NCI-H2227 (cell line): ENCODE measurements around the gene UMAD1.
"Not testable (repeated sequence)": the region's sequence is repeated elsewhere in the genome, so short reads cannot be mapped to it uniquely, and the experiment has no call there.

Experiments used
- DNase-seq: peaks from one replicate; lab custom pipeline; 2025; ENCODE audit not compliant: unreplicated experiment; lab: John Stamatoyannopoulos, UW

Gene UMAD1

DNA sequence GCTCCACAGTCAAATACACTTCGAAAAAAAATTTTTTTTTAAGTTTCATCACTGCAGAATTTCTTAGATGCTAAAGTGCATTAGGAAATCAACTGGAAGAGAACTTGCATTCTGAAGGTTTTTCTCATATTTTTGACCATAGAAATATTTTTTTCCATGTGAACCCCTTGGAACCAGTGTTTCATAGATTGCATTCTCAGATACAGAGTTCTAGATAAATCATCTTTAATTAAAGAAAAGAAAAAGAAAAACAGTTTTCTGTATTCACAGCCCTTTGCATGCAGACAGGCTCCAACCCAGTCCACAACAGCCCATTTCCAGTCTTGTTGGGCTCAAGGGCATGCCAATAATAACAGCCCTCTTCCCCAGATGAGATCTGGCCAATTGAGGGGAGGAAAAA, 153.4 kb downstream of the UMAD1 start:
- DNase-seq: no peak

DNA sequence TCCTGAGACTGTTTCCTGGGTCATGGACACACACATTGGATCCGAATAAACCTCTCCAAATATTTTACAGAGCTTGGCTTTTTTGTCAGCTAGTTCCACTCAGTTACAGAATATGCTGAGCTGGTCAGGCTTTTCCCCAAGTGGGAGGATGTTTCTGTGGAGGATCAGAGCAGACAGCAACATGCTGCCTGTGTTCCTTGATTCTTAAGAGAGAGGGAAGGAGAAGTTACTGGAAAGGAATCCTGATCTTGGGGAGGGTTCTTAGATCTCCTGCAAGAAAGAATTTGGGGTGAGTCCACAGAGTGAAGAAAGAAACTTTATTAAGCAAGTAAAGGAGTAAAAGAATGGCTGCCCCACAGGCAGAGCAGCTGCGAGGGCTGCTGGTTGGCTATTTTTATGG, 154.7 kb downstream of the UMAD1 start:
- DNase-seq: no peak

DNA sequence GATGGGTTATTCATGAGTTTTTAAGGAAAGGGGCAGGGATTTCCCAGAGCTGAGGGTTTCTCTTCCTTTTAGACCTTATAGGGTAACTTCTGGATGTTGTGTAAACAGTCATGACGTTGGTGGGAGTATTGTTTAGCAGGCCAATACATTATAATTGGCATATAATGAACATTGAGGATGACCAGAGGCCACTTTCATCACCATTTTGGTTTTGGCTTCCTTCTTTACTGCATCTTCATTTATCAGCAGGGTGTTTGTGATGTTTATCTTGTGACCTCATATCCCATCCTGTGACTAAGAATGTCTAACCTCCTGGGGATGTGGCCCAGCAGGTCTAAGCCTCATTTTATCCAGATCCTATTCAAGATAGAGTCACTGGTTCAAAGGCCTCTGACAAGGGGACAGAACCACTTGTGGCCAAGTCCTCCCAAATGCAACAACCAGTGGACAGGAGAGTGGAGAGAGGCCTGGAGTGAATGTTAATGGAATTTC, 155.1 kb downstream of the UMAD1 start:
- no peak for DNase-seq

- DNase-seq: no peak
Measured at GRCh38 chr7:7798510-7798909, 158.0 kb downstream of the UMAD1 start.

- DNase-seq: no peak
Measured at GRCh38 chr7:7799138-7799537, 158.6 kb downstream of the UMAD1 start.

GRCh38 chr7:7802531-7802930, 162.0 kb downstream of the UMAD1 start:
- no peak for DNase-seq

- no peak for DNase-seq
Measured at GRCh38 chr7:7803715-7804178, 163.2 kb downstream of the UMAD1 start.

GRCh38 chr7:7804822-7805221, 164.3 kb downstream of the UMAD1 start:
- not testable (repeated sequence) for DNase-seq

DNA sequence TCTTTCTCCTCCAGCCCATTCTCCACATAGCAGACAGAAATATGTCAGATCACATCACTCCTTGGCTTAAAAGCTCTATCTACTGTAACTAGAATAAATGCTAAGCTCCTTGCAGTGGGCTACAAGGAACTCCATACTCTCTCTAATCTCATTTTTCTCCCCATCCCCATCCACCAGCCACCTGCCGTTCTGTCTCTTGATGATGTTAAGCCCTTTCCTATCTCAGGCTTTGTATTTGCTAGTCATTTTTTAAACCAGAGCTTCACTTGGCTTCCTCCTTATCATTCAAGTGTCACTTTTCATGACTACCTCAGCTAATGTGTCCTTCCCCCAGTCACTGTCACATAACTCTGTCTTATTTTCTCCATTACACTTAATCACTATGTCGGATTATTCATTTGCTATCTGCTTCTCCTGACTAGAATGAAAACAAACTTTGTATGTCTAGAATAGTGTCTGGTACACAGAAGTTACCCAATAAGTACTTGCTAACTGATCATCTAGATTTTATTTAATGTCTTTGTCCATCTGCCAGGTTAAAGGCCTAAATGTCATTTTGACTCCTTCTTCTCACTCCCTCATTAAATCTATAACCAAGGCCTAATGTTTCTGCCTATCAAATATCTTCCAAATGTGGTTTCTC, 165.1 kb downstream of the UMAD1 start:
- no peak for DNase-seq

DNA sequence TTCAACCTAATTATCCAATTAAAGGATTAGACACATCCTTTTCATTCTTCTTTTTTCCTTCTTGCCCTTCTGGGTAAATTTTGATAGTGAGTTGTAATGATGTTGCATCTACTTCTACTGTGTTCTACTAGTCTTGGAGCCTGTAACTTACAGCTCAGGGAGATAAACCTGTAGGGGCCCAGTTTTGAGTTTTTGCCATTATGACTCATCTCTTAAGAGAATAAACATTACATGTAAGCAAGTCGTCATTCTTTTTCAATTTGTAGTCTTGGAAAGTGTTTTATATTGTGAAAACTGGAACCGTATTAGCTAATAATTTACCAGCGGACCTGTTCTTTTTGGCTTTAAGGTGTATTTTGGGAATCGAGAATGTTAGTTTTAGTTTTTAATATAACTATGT, 167.6 kb downstream of the UMAD1 start:
- DNase-seq: no peak

DNA sequence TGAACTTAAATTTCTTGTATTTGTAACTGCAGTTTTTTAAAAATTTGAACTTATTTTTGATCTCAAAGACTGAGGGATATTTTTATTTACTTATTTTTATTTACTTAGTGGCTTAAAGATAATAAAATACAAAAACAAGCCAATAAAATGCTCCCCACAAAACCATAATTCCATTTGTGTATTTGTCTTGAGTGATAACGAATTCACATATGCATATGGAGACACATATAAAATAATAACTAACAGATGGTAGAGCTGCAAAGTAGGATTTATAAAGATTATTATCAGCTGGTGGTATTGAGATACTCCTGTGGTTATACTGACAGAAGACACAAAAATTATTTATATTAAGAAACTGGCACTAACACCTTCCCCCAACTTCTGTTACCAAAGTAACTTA, 168.1 kb downstream of the UMAD1 start:
- no peak for DNase-seq

DNA sequence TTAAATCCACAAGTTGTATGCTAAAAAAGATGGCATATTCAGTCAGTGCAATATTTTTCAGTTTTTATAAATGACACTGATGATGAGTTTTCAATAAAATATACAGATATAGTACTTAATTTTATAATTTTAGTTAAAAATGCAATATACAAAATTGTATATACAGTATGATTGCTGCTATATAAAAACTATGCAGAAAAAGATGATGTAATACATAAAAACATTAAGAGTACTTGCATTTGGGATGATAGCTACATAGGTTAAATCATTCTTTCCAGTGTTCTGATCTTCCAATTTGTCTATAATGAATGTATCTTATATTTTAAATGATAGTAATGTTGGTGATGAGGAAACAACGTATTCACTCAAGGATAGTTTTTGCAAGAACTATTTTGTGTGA, 169.8 kb downstream of the UMAD1 start:
- no peak for DNase-seq

DNA sequence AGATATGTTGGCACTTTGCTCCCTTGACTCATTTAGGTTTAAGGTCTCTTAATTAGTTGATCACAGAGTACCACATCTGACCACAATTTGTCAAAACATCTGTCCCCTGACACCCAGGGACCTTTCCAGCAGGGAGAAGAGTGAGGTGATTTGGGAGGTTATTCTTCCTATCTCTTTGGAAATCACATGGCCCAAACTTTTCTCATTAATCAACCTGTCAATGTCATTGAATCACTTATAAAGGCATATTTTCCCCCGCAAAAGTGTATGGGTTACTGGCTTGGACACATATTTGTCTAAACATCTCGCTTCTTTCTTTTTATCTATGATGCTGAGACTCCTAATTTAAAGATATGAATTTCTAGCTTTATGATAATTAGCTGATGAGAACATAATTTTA, 170.3 kb downstream of the UMAD1 start:
- no peak for DNase-seq

- no peak for DNase-seq
Measured at GRCh38 chr7:7812112-7812511, 171.6 kb downstream of the UMAD1 start.

DNA sequence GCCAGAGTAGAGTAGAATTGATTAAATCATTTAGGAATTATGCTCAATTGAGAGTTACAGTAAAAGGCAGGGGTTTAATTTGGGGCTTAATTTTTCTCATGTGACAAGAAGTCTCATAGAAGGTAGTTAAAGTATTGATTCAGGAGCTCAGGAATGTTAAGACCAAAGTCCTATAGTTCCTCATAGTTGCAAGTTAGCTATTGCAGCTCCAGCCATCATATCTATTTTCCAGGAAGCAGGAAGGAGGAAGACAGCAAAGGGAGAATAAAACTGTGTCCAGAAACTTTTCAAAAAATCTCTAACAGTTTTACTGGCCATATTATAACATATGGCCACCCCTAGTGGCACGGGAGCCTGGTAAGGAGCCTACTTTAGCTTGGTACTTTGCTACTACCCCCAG, 174.8 kb downstream of the UMAD1 start:
- no peak for DNase-seq

GRCh38 chr7:7816084-7816483, 175.5 kb downstream of the UMAD1 start:
- DNase-seq: no peak

- no peak for DNase-seq
Measured at GRCh38 chr7:7816816-7817536, 176.4 kb downstream of the UMAD1 start.

- DNase-seq: no peak
Measured at GRCh38 chr7:7817748-7818147, 177.2 kb downstream of the UMAD1 start.

DNA sequence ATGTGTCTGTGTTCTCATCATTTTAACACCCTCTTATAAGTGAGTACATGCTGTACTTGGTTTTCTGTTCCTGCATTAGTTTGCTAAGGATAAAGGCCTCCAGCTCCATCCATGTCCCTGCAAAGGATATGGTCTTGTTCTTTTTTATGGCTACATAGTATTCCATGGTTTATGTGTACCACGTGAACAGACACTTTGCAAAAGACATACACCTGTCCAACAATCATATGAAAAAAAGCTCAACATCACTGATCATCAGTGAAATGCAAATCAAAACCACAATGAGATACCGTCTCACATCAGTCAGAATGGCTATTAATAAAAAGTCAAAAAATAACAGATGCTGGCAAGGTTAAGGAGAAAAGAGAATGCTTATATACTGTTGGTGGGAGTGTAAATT, 177.6 kb downstream of the UMAD1 start:
- DNase-seq: not testable (repeated sequence)

DNA sequence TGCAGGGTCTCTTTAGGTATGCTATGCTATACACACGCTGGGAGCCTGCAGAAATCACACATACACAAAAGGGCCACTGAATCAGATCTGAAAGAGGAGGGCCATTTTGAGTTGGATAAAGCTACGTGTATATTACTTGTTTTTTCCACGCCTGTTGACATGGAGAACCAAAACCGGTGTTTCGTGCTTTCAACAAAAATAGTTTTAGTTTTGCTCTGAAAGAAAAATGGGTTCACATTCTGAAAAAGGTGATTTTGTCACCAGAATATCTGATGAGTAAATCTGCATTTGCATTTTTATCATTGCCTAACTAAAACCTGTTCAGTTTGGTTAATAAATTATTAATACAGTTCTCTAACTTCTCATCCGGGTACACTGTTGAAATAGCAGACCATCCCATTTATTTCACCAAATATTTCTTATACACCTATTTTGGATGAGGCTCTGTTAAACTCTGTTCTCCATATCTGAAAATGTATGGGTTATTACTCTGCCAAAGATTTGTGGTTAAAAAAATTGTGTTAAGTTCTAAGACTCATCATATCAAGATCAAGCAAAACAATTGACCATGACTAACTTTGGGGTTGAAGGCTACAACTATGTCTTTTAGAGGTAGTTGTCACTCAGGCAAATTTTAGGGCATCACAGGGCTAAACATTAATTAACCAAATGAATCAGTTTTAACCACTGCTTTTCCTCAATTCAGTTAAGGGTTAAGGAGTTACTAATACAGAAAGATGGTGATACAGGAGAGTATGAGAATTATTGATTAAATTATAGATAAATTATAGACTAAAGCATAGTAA, 179.1 kb downstream of the UMAD1 start:
- DNase-seq: no peak

GRCh38 chr7:7820409-7820808, 179.9 kb downstream of the UMAD1 start:
- no peak for DNase-seq

GRCh38 chr7:7820939-7821338, 180.4 kb downstream of the UMAD1 start:
- DNase-seq: no peak
